RWPE2 (cell line): ENCODE measurements around the gene ATP1B4.

Experiments
- ATAC-seq: fragments of 200-7000 bp; cut with Tn5 transposase; 3 replicates; pipeline ENCODE4 v1.9.1; 2021; ENCODE audit warnings: low read depth
- DNase-seq: peaks from one replicate; pipeline ENCODE4 v3.0.0-alpha.2; 2020; ENCODE audit warnings: low spot score
- H3K27ac ChIP-seq: fragments of 450-650 bp; 2 replicates; pipeline ENCODE4 v1.5.1; 2017; ENCODE audit warnings: mild to moderate bottlenecking; ENCODE audit not compliant: poor library complexity, severe bottlenecking
- H3K27me3 ChIP-seq: fragments of 250-450 bp; sonication (Bioruptor Pico); 2 replicates; pipeline ENCODE4 v1.5.1; 2021; ENCODE audit warnings: mild to moderate bottlenecking, moderate library complexity; ENCODE audit not compliant: insufficient read depth, poor library complexity, severe bottlenecking
- H3K36me3 ChIP-seq: fragments of 250-450 bp; sonication (Bioruptor Pico); 2 replicates; pipeline ENCODE4 v1.5.1; 2020; ENCODE audit warnings: low read depth, mild to moderate bottlenecking, moderate library complexity
- H3K4me1 ChIP-seq: fragments of 250-450 bp; sonication (Bioruptor Pico); 2 replicates; pipeline ENCODE4 v1.5.1; 2021; ENCODE audit warnings: mild to moderate bottlenecking, moderate library complexity; ENCODE audit not compliant: insufficient read depth, poor library complexity, severe bottlenecking
- H3K4me3 ChIP-seq: fragments of 250-450 bp; sonication (Bioruptor Pico); 2 replicates; pipeline ENCODE4 v1.5.1; 2021; ENCODE audit warnings: mild to moderate bottlenecking, moderate library complexity; ENCODE audit not compliant: severe bottlenecking
- H3K9me3 ChIP-seq: fragments of 250-450 bp; sonication (Bioruptor Pico); 2 replicates; pipeline ENCODE4 v1.5.1; 2021; ENCODE audit warnings: mild to moderate bottlenecking, moderate library complexity; ENCODE audit not compliant: severe bottlenecking
- TF ChIP-seq, protein P1 (sequence below): fragments of 450-650 bp; IDR thresholded peaks from one replicate; pipeline ENCODE4 v1.5.1; 2017; ENCODE audit warnings: mild to moderate bottlenecking, moderate library complexity; ENCODE audit not compliant: poor library complexity, severe bottlenecking

Gene ATP1B4

DNA sequence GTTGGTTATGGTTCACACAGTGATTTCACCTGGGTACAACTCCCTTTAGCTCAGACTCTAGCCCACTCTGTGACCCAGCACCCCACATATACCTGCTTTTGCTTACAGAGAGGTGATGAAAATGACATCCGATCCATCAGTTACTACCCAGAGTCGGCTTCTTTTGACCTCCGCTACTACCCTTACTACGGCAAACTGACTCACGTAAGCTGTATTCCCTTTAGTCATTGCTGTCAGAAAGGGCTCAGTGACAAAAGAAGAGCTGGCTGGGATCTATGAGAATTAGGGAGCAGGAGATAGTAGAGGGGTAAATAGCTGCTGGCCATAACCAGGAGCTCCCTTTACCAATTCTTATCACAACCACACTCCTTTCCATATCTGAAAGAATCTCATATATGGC is 16.7 kb downstream of the ATP1B4 start:
- ATAC-seq (no peak), DNase-seq (no peak)
- no peaks in the 10 kb centered on the region for H3K36me3 ChIP-seq
- no peaks in the 10 kb centered on the region for H3K9me3 ChIP-seq
- TF ChIP-seq, protein P1, sequence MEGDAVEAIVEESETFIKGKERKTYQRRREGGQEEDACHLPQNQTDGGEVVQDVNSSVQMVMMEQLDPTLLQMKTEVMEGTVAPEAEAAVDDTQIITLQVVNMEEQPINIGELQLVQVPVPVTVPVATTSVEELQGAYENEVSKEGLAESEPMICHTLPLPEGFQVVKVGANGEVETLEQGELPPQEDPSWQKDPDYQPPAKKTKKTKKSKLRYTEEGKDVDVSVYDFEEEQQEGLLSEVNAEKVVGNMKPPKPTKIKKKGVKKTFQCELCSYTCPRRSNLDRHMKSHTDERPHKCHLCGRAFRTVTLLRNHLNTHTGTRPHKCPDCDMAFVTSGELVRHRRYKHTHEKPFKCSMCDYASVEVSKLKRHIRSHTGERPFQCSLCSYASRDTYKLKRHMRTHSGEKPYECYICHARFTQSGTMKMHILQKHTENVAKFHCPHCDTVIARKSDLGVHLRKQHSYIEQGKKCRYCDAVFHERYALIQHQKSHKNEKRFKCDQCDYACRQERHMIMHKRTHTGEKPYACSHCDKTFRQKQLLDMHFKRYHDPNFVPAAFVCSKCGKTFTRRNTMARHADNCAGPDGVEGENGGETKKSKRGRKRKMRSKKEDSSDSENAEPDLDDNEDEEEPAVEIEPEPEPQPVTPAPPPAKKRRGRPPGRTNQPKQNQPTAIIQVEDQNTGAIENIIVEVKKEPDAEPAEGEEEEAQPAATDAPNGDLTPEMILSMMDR, result no peak
- no peak overlapping the region for H3K4me3 ChIP-seq
- no peaks in the 10 kb centered on the region for H3K4me1 ChIP-seq
- no peak overlapping the region for H3K27ac ChIP-seq
- H3K27me3 ChIP-seq, result no peaks in the 10 kb centered on the region

DNA sequence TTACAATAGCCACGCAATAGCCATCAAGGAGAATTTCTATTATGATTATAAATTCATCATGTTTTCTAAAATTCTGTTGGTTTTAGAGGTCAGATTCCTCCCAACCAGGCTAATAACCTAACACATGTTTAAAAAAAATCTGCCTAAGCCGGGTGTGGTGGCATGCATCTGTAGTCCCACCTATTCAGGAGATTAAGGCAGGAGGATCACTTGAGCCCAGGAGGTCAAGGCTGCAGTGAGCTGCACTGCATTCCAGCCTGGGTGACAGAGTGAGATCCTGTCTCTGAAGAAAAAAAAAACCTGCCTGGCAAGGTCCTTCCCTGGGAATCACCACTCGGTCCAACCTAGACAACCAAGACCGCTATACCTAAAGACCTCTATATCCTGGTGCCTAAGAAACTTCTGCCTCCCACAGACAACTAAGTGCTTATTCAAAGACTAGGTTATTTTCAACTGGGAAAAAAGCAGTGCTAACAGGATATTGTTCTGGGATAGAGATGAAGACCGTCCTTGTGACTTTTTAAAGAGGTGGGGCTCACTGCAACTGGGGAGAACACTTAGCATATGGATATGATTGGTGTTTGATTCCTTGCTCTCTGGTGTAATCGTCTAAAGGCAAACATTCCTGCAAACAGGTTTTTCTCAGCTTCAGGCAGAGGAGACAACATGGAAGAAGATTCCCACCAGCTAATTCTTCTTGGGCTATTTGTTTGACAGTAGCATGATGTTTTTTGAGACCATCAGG is 18.2 kb downstream of the ATP1B4 start:
- TF ChIP-seq, protein P1, result no peak
- H3K36me3 ChIP-seq, result no peaks in the 10 kb centered on the region
- no peak overlapping the region for H3K27ac ChIP-seq
- no peak for DNase-seq
- H3K4me1 ChIP-seq, result no peaks in the 10 kb centered on the region
- H3K4me3 ChIP-seq, result no peak overlapping the region
- H3K9me3 ChIP-seq, result no peaks in the 10 kb centered on the region
- no peaks in the 10 kb centered on the region for H3K27me3 ChIP-seq
- no peak for ATAC-seq

DNA sequence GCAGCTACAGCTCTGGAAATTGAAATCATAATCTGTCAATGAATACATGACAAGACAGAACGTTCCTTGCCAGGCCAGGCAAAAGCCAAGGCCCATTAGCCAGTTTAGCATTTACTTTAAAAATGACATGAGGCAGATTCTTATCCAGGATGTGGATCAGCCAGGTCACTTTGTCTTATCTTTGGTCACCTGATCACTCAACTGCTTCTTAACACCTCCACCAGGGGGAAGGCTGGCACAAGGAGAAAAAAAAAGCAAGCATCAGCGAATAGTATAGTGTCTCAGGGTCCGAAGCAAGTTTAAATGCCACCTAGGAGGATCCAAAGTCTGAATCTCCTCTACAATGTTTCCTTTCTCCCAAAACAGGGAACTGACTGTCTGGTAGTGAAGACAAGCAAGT is 18.8 kb downstream of the ATP1B4 start:
- Histone ChIP-seq H3K9me3 (no peaks in the 10 kb centered on the region), H3K4me3 (no peak overlapping the region), H3K4me1 (no peaks in the 10 kb centered on the region), H3K36me3 (no peaks in the 10 kb centered on the region), H3K27ac (no peak overlapping the region), H3K27me3 (no peaks in the 10 kb centered on the region)
- peak; percentile 68; the same call in 1 of the 3 replicates for ATAC-seq
- no peak for DNase-seq
- TF ChIP-seq, protein P1, result peak; percentile 51

DNA sequence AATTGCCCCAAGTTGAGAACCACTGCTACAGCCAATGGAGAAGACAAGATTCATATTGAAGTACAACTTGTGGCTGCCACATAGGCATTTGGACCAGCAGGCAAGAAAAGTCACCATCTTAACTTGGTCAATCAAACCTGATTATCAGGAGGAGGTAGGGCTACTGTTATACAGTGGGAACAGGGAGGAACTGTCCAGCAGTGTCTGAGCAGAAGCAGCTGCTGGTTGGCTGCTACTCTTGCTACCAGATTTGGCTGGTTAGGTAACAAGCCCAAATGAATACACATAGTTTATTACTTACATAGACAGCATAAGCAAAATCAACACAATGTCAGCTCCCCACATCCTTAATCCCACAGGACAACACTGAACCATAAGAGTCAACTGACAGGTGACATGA is 39.4 kb downstream of the ATP1B4 start:
- DNase-seq (no peak), ATAC-seq (no peak)
- no peaks in the 10 kb centered on the region for H3K4me1 ChIP-seq
- no peak overlapping the region for H3K4me3 ChIP-seq
- H3K9me3 ChIP-seq, result no peaks in the 10 kb centered on the region
- H3K36me3 ChIP-seq, result no peaks in the 10 kb centered on the region
- TF ChIP-seq, protein P1, result no peak
- no peaks in the 10 kb centered on the region for H3K27me3 ChIP-seq
- no peak overlapping the region for H3K27ac ChIP-seq

DNA sequence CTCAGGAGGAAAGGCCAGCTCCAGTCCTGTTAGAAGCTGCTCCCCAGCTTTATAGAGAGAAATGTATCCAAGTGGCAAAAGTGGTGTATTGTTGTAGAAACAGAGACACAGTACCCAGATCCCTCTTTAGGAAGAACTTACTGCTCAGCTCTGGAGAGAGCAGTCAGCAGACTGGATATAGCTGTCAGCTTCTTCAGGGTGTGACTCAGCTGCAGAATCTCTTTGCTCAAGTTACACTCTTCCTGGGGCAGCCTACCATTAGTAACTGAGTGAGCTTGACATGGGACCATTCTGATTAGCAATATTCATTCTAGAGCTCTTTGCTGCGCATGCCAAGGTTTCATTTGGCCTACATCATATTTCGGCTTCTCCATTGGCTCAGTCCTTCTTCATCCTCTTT is 40.5 kb downstream of the ATP1B4 start:
- Histone ChIP-seq H3K4me1 (no peaks in the 10 kb centered on the region), H3K4me3 (no peak overlapping the region), H3K27ac (no peak overlapping the region), H3K27me3 (no peaks in the 10 kb centered on the region), H3K9me3 (no peaks in the 10 kb centered on the region), H3K36me3 (no peaks in the 10 kb centered on the region)
- ATAC-seq (0 out of 3 replicates have a peak, but pooled peaks have one; percentile 44), DNase-seq (no peak)
- TF ChIP-seq, protein P1, result no peak
